Testis (tissue), 3 donors: ENCODE measurements around the gene HPSE2. TPM values are rescaled to one million over a fixed set of nuclear protein-coding genes. Genes with fewer than 3 reads are reported as not detected.
"Not testable (repeated sequence)": the region's sequence is repeated elsewhere in the genome, so short reads cannot be mapped to it uniquely, and the experiment has no call there.

Experiments used
- DNase-seq: peaks from one replicate; pipeline ENCODE4 v3.0.0-alpha.2; 2019
- H3K27ac ChIP-seq, 2 donors: fragments of 200-600 bp; sonication (generic); one replicate each; pipeline ENCODE4 v1.5.1; 2019
- H3K27me3 ChIP-seq: fragments of 200-600 bp; sonication (generic); one replicate; pipeline ENCODE4 v1.5.1; 2019
- H3K36me3 ChIP-seq: fragments of 200-600 bp; sonication (generic); one replicate; pipeline ENCODE4 v1.5.1; 2017; ENCODE audit warnings: low read depth; ENCODE audit errors: missing control alignments
- H3K4me1 ChIP-seq: fragments of 200-600 bp; sonication (generic); one replicate; pipeline ENCODE4 v1.5.1; 2019
- H3K4me3 ChIP-seq, 2 donors: fragments of 200-600 bp; sonication (generic); one replicate each; pipeline ENCODE4 v1.5.1; 2017 to 2019
- H3K9me3 ChIP-seq: fragments of 200-600 bp; sonication (generic); one replicate; pipeline ENCODE4 v1.5.1; 2017
- POLR2A ChIP-seq: fragments of 450-650 bp; IDR thresholded peaks from one replicate; pipeline ENCODE4 v1.6.1; 2017; ENCODE audit warnings: antibody characterized with exemption, mild to moderate bottlenecking, moderate library complexity
- WGBS, 2 donors: methylation state at CpG; one replicate each; pipeline ENCODE4 v1.1.5; 2018; 5-methylcytosine and 5-hydroxymethylcytosine counted together
- intact Hi-C: fragments of 100-400 bp; cut with DNase I; formaldehyde crosslinking; loops from one replicate; pipeline ENCODE4 v1.15.1; 2023; ENCODE audit warnings: low total_unique reads
- polyA plus RNA-seq: library from polyadenylated mRNA; stranded (reverse); fragments of 350-450 nt; fragmentation: Illumina TruSeq; extraction: RNeasy Lipid Tissue Mini Kit (QIAGEN cat#74804); gene quantifications from one replicate; pipeline ENCODE4 v1.2.3, GENCODE V29; 2014; ENCODE audit warnings: low read depth, low replicate concordance; ENCODE audit not compliant: insufficient read depth
- total RNA-seq, 2 donors: library from RNA; depleted of rRNA; stranded (reverse); fragments of >200 nt; gene quantifications; one replicate each; pipeline ENCODE4 v1.2.3, GENCODE V29; 2016
- TF ChIP-seq, protein P1 (sequence below), 3 experiments: fragments of 450-650 bp in 2 of 3; fragments of 200-600 bp in 1 of 3; sonication (generic) in 1 of 3; IDR thresholded peaks; one replicate each; pipeline ENCODE4 v1.5.1; 2016 to 2019; ENCODE audit warnings: antibody characterized with exemption in 3 of 3, mild to moderate bottlenecking in 2 of 3, moderate library complexity in 1 of 3

Gene HPSE2
- total and polyA plus RNA-seq, 3 donors from 2014 or later, result 1.7 to 4.1 (median 2.5) TPM

DNA sequence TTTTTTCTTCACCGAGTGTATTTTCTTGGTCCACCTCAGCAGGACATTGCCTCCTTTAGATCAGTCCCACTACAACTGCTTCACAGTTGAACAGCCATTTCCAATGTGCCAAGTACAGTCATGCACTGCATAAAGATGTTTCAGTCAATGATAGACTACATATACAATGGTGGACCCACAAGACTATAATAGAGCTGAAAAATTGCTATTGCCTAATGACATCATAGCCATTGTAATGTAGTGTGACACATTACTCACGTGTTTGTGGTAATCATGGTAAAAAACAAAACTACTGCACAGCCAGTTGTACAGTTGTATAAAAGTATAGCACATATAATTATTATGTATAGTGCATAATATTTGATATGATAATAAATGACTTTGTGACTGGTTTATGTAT lies 675.1 kb downstream of the HPSE2 start:
- WGBS, 2 donors, result 92 to 97% methylated on average over 2 of the region's 2 CpGs
- Histone ChIP-seq H3K27me3 (no peaks in the 10 kb centered on the region), H3K36me3 (no peaks in the 10 kb centered on the region), H3K4me1 (no peaks in the 10 kb centered on the region), H3K9me3 (no peaks in the 10 kb centered on the region), H3K4me3 (no peak overlapping the region), H3K27ac (no peak overlapping the region)
- TF ChIP-seq, protein P1, sequence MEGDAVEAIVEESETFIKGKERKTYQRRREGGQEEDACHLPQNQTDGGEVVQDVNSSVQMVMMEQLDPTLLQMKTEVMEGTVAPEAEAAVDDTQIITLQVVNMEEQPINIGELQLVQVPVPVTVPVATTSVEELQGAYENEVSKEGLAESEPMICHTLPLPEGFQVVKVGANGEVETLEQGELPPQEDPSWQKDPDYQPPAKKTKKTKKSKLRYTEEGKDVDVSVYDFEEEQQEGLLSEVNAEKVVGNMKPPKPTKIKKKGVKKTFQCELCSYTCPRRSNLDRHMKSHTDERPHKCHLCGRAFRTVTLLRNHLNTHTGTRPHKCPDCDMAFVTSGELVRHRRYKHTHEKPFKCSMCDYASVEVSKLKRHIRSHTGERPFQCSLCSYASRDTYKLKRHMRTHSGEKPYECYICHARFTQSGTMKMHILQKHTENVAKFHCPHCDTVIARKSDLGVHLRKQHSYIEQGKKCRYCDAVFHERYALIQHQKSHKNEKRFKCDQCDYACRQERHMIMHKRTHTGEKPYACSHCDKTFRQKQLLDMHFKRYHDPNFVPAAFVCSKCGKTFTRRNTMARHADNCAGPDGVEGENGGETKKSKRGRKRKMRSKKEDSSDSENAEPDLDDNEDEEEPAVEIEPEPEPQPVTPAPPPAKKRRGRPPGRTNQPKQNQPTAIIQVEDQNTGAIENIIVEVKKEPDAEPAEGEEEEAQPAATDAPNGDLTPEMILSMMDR (IDR thresholded peaks at IDR 0.05), result no peak
- TF ChIP-seq POLR2A, result no peak
- intact Hi-C loops, result no loop called here
- no peak for DNase-seq

DNA sequence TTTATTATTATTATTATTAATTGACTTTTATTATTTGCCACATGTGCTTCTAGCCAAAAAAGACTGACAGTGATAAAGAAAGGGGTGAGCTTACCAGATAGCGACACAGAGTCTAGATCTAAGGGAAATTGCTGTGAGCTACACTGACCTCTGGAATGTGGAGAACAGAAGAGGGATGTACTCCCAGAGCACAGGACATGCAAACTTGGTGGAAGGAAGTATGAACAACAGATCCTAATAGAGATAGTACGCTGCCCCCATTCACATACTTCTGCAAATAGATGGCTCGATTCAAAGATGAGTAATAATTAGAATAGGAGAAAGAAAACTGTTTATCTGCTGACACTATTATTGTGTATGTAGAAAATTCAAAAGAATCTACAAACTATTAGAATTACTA lies 679.6 kb downstream of the HPSE2 start:
- H3K36me3 ChIP-seq, result no peaks in the 10 kb centered on the region
- TF ChIP-seq, protein P1 (IDR thresholded peaks at IDR 0.05), result no peak
- no peak for TF ChIP-seq POLR2A
- intact Hi-C loops, result no loop called here
- H3K27ac ChIP-seq, result no peak overlapping the region
- H3K27me3 ChIP-seq, result no peaks in the 10 kb centered on the region
- no peaks in the 10 kb centered on the region for H3K4me1 ChIP-seq
- DNase-seq, result no peak
- no peak overlapping the region for H3K4me3 ChIP-seq
- WGBS, 2 donors, result 82 to 84% methylated on average over 3 of the region's 3 CpGs
- no peaks in the 10 kb centered on the region for H3K9me3 ChIP-seq

DNA sequence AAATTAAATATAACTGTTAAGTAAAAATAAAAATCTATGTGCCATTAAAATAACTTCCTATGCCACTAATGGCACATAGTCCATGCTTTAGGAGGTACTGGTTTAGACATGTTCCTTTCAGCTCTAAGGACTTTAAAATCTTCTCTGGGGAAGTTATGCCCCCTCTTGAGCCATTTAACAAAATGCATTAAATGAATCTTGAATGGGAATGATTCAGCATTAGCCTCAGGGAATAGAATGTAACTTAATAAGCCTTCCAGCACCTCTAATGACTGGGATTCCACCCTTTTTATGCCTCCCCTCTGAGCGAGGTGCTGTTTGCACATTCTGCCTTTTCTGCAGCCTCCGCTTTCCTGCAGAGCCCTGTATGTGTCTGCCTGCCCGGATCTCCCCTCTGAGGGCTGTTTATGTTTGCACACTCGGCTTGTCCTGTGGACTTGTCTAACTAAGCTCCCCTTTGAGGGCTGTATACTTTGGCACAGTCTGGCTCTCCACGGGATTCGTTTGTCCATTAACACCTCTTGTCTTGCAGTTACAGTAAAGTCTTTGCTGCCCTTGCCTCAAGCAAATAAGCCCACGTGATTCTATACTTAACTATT lies 680.5 kb downstream of the HPSE2 start:
- no peak for DNase-seq
- WGBS, 2 donors, result 53 to 55% methylated on average over 7 of the region's 7 CpGs
- TF ChIP-seq, protein P1 (IDR thresholded peaks at IDR 0.05), result no peak
- TF ChIP-seq POLR2A, result no peak
- H3K27me3 ChIP-seq, result no peaks in the 10 kb centered on the region
- H3K27ac ChIP-seq, result no peak overlapping the region
- no peak overlapping the region for H3K4me3 ChIP-seq
- no peaks in the 10 kb centered on the region for H3K36me3 ChIP-seq
- intact Hi-C loops, result no loop called here
- H3K4me1 ChIP-seq, result no peaks in the 10 kb centered on the region
- no peaks in the 10 kb centered on the region for H3K9me3 ChIP-seq

DNA sequence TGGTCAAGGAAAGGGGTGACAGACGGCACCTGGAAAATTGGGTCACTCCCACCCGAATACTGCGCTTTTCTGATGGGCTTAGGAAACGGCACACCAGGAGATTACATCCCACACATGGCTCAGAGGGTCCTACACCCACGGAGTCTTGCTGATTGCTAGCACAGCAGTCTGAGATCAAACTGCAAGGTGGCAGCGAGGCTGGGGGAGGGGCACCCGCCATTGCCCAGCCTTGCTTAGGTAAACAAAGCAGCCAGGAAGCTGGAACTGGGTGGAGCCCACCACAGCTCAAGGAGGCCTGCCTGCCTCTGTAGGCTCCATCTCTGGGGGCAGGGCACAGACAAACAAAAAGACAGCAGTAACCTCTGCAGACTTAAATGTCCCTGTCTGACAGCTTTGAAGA lies 694.1 kb downstream of the HPSE2 start:
- H3K36me3 ChIP-seq, H3K9me3 ChIP-seq, H3K4me1 ChIP-seq, DNase-seq, intact Hi-C loops, H3K4me3 ChIP-seq, H3K27ac ChIP-seq, H3K27me3 ChIP-seq: not testable (repeated sequence)
- WGBS, 2 donors, result 43 to 67% methylated on average over 1 to 7 of the region's 7 CpGs

DNA sequence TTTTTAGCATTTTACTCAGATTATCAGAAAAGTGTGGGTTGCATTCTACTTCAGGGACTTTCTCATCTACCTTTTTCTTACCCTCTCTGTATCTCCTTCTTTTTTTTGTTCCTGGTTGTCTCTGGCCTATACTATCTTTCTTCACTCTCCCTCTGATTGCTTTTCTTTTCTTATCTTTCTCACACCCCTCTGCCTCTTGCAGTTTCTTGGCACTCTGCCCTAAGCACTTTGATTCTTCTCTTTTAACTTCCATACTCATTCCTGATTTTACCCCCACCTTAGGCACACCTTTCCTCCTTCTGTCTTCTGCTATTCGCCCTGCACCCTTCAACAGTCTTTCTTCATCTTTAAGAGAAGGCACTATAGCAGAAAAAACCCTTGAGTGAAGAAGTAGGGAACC lies 696.1 kb downstream of the HPSE2 start:
- Histone ChIP-seq H3K36me3 (no peaks in the 10 kb centered on the region), H3K9me3 (no peaks in the 10 kb centered on the region), H3K4me3 (no peak overlapping the region), H3K27ac (no peak overlapping the region), H3K4me1 (peaks cover 9% of the 10 kb centered on the region), H3K27me3 (no peaks in the 10 kb centered on the region)
- TF ChIP-seq POLR2A, result no peak
- TF ChIP-seq, protein P1 (IDR thresholded peaks at IDR 0.05), result no peak
- intact Hi-C loops, result no loop called here
- no peak for DNase-seq
- WGBS, 2 donors, result 79 to 87% methylated on average over 1 of the region's 1 CpG
